Measurements from ENCODE around the gene LIN7C.

- TF ChIP-seq CTCF (IDR thresholded peaks at IDR 0.05; ENCODE audit: low read depth, low read length, poor library complexity, severe bottlenecking) (no peak), EZH2phosphoT487 (IDR thresholded peaks at IDR 0.05; ENCODE audit: borderline replicate concordance, low read length) (no peak)
These were observed 52.9 kb downstream of the LIN7C start for GRCh38 chr11:27453701-27454100.

Measured in DOHH2 (cell line).